Measurements from ENCODE around the gene TMPRSS4.

DNA sequence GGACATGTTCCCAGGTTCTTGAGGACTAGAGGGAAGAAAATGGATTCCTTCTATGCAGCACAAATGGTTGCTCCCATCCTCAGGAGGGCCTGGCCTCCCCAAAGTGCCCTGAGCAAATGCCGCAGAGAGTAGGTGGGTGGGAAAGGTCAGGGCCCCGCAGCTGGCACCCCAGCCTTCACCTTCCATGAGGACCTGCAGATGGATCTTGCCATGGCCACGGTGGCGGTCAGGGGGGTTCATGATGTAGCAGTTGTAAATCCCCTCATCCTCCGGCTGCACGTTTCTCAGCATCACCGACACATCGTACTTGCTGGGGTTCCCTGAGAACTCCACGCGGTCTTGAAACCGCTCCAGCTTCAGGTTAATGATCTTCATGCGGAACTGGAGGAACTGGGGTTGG, 91.0 kb downstream of the TMPRSS4 start:
- TF ChIP-seq POLR2A (IDR thresholded peaks at IDR 0.05), result no peak
- TF ChIP-seq, protein P1, sequence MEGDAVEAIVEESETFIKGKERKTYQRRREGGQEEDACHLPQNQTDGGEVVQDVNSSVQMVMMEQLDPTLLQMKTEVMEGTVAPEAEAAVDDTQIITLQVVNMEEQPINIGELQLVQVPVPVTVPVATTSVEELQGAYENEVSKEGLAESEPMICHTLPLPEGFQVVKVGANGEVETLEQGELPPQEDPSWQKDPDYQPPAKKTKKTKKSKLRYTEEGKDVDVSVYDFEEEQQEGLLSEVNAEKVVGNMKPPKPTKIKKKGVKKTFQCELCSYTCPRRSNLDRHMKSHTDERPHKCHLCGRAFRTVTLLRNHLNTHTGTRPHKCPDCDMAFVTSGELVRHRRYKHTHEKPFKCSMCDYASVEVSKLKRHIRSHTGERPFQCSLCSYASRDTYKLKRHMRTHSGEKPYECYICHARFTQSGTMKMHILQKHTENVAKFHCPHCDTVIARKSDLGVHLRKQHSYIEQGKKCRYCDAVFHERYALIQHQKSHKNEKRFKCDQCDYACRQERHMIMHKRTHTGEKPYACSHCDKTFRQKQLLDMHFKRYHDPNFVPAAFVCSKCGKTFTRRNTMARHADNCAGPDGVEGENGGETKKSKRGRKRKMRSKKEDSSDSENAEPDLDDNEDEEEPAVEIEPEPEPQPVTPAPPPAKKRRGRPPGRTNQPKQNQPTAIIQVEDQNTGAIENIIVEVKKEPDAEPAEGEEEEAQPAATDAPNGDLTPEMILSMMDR (IDR thresholded peaks at IDR 0.05), result no peak
- TF ChIP-seq POLR2AphosphoS5 (IDR thresholded peaks at IDR 0.05), result no peak

Data from breast epithelium (tissue), 3 donors.